KMS-11 (cell line): Measurements from ENCODE around the gene RBBP8NL.

ENCODE experiments used
- H2AFZ ChIP-seq: fragments of 200-600 bp; sonication (generic); 2 replicates; pipeline ENCODE4 v1.6.1; 2016; ENCODE audit warnings: antibody characterized with exemption, mixed run types, low read depth
- H3K27ac ChIP-seq: fragments of 200-600 bp; sonication (generic); 2 replicates; pipeline ENCODE4 v1.6.1; 2016; ENCODE audit warnings: mild to moderate bottlenecking, mixed run types
- H3K27me3 ChIP-seq: fragments of 200-600 bp; sonication (generic); 2 replicates; pipeline ENCODE4 v1.6.1; 2017; ENCODE audit warnings: mild to moderate bottlenecking, low read depth, mixed run types, moderate library complexity; ENCODE audit not compliant: insufficient read depth
- H3K36me3 ChIP-seq: fragments of 200-600 bp; sonication (generic); 2 replicates; pipeline ENCODE4 v1.6.1; 2017; ENCODE audit warnings: mild to moderate bottlenecking, mixed run types; ENCODE audit not compliant: insufficient read depth
- H3K4me1 ChIP-seq: fragments of 200-600 bp; sonication (generic); 2 replicates; pipeline ENCODE4 v1.6.1; 2016; ENCODE audit warnings: mild to moderate bottlenecking, low read depth, mixed run types; ENCODE audit not compliant: poor library complexity, severe bottlenecking
- H3K4me2 ChIP-seq: fragments of 200-600 bp; sonication (generic); 2 replicates; pipeline ENCODE4 v1.7.0; 2016; ENCODE audit warnings: mild to moderate bottlenecking, mixed run types
- H3K4me3 ChIP-seq: fragments of 200-600 bp; sonication (generic); IDR thresholded peaks from 2 replicates; pipeline ENCODE4 v1.6.1; 2017; ENCODE audit warnings: low read depth, low read length, mixed read lengths; ENCODE audit not compliant: insufficient read depth
- H3K79me2 ChIP-seq: fragments of 200-600 bp; sonication (generic); 2 replicates; pipeline ENCODE4 v1.6.1; 2016; ENCODE audit warnings: low read depth, mixed run types; ENCODE audit not compliant: insufficient read depth
- H3K9ac ChIP-seq: fragments of 200-600 bp; sonication (generic); 2 replicates; pipeline ENCODE4 v1.6.1; 2016; ENCODE audit warnings: mild to moderate bottlenecking, mixed run types
- H4K20me1 ChIP-seq: fragments of 200-600 bp; sonication (generic); 2 replicates; pipeline ENCODE4 v1.6.1; 2016; ENCODE audit warnings: mild to moderate bottlenecking, mixed run types; ENCODE audit not compliant: insufficient read depth
- CTCF ChIP-seq: fragments of 200-600 bp; sonication (generic); conservative IDR thresholded peaks from 2 replicates; pipeline ENCODE4 v1.6.1; 2017; ENCODE audit warnings: low read depth, mild to moderate bottlenecking, antibody characterized with exemption, low read length, moderate library complexity, mixed read lengths

RBBP8NL gene

GRCh38 chr20:62427172-62428001, at the start of gene RBBP8NL:
RBBP8NL (minus strand) TSS chr20:62427539; CDS start chr20:62419647, 7,892 bp downstream.
- Histone ChIP-seq H3K4me1 (no peaks in the 10 kb centered on the region), H3K36me3 (no peaks in the 10 kb centered on the region), H2AFZ (no peak within 1 kb of the TSS), H3K4me3 (no peak within 1 kb of the TSS), H3K27me3 (peaks cover 96% of the 10 kb centered on the region), H4K20me1 (no peaks in the 10 kb centered on the region), H3K79me2 (no peaks in the 10 kb centered on the region), H3K27ac (no peak within 1 kb of the TSS), H3K9ac (no peak within 1 kb of the TSS), H3K4me2 (no peak within 1 kb of the TSS)
- no peak for TF ChIP-seq CTCF

- no peaks in the 10 kb centered on the region for H3K79me2 ChIP-seq
- H3K36me3 ChIP-seq: no peaks in the 10 kb centered on the region
- H2AFZ ChIP-seq: no peak overlapping the region
- no peaks in the 10 kb centered on the region for H3K4me1 ChIP-seq
- no peaks in the 10 kb centered on the region for H4K20me1 ChIP-seq
- H3K9ac ChIP-seq: no peak overlapping the region
- peaks cover 92% of the 10 kb centered on the region for H3K27me3 ChIP-seq
- H3K27ac ChIP-seq: no peak overlapping the region
- no peak overlapping the region for H3K4me3 ChIP-seq
- TF ChIP-seq CTCF: no peak
- H3K4me2 ChIP-seq: no peak overlapping the region
Measured at GRCh38 chr20:62476056-62476838, 48.9 kb upstream of the RBBP8NL start.

GRCh38 chr20:62475772-62476055, 48.4 kb upstream of the RBBP8NL start, which contains the start of gene GATA5:
GATA5 (minus strand) TSS chr20:62475995; CDS start chr20:62475521, 474 bp downstream.
- Histone ChIP-seq H3K27ac (no peak within 1 kb of the TSS), H3K4me2 (no peak within 1 kb of the TSS), H3K36me3 (no peaks in the 10 kb centered on the region), H3K27me3 (peaks cover 92% of the 10 kb centered on the region), H4K20me1 (no peaks in the 10 kb centered on the region), H3K79me2 (no peaks in the 10 kb centered on the region), H2AFZ (no peak within 1 kb of the TSS), H3K9ac (no peak within 1 kb of the TSS), H3K4me1 (no peaks in the 10 kb centered on the region), H3K4me3 (no peak within 1 kb of the TSS)
- no peak for TF ChIP-seq CTCF

GRCh38 chr20:62475027-62475771, 47.9 kb upstream of the RBBP8NL start:
- Histone ChIP-seq H3K27ac (no peak overlapping the region), H3K79me2 (no peaks in the 10 kb centered on the region), H3K4me3 (no peak overlapping the region), H2AFZ (no peak overlapping the region), H4K20me1 (no peaks in the 10 kb centered on the region), H3K4me1 (no peaks in the 10 kb centered on the region), H3K9ac (no peak overlapping the region), H3K36me3 (no peaks in the 10 kb centered on the region), H3K4me2 (no peak overlapping the region), H3K27me3 (peaks cover 92% of the 10 kb centered on the region)
- TF ChIP-seq CTCF: no peak
